ENCODE data around the gene CORO1A.
"Not testable (repeated sequence)": the region's sequence is repeated elsewhere in the genome, so short reads cannot be mapped to it uniquely, and the experiment has no call there.

- TF ChIP-seq, protein P1, sequence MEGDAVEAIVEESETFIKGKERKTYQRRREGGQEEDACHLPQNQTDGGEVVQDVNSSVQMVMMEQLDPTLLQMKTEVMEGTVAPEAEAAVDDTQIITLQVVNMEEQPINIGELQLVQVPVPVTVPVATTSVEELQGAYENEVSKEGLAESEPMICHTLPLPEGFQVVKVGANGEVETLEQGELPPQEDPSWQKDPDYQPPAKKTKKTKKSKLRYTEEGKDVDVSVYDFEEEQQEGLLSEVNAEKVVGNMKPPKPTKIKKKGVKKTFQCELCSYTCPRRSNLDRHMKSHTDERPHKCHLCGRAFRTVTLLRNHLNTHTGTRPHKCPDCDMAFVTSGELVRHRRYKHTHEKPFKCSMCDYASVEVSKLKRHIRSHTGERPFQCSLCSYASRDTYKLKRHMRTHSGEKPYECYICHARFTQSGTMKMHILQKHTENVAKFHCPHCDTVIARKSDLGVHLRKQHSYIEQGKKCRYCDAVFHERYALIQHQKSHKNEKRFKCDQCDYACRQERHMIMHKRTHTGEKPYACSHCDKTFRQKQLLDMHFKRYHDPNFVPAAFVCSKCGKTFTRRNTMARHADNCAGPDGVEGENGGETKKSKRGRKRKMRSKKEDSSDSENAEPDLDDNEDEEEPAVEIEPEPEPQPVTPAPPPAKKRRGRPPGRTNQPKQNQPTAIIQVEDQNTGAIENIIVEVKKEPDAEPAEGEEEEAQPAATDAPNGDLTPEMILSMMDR (IDR thresholded peaks at IDR 0.05) = not testable (repeated sequence)
- not testable (repeated sequence) for TF ChIP-seq POLR2A (IDR thresholded peaks at IDR 0.05)
Measured at GRCh38 chr16:30191158-30191557, 7.8 kb downstream of the CORO1A start.

Measured in lower leg skin (tissue), 3 donors.